Kidney (tissue), 14 donors: ENCODE results near the gene SORBS2. TPM values are rescaled to one million over a fixed set of nuclear protein-coding genes. Genes with fewer than 3 reads are reported as not detected.

Experiments used
- DNase-seq, 5 donors: peaks; one replicate each; pipeline ENCODE4 v3.0.0-alpha.2; 2013 to 2020
- FAIRE-seq: peaks from 2 replicates; lab custom pipeline; 2012; peaks lifted over from hg19 to GRCh38; lab: Jason Lieb, UNC
- H3K27ac ChIP-seq, 2 donors: one replicate each; pipeline ENCODE4 v1.7.0; 2013; ENCODE audit warnings: low read depth in 2 of 2, low read length in 2 of 2, inconsistent platforms in 1 of 2
- H3K27me3 ChIP-seq: one replicate; pipeline ENCODE4 v1.7.1; 2013; ENCODE audit warnings: low read length, inconsistent platforms; ENCODE audit not compliant: control insufficient read depth, insufficient read depth
- H3K36me3 ChIP-seq, 3 donors: one replicate each; pipeline versions ENCODE4 v1.7.0 to v1.7.1; 2013; ENCODE audit warnings: low read length in 3 of 3, control low read depth in 1 of 3, inconsistent platforms in 1 of 3; ENCODE audit not compliant: insufficient read depth in 3 of 3, control insufficient read depth in 2 of 3
- H3K4me1 ChIP-seq, 3 donors: one replicate each; pipeline versions ENCODE4 v1.7.0 to v1.7.1; 2013; ENCODE audit warnings: low read length in 3 of 3, inconsistent platforms in 1 of 3, low read depth in 1 of 3; ENCODE audit not compliant: control insufficient read depth in 2 of 3, insufficient read depth in 2 of 3
- H3K4me3 ChIP-seq, 3 donors: one replicate each; pipeline versions ENCODE4 v1.7.0 to v1.8.1; 2013; ENCODE audit warnings: low read length in 3 of 3, control low read depth in 1 of 3, inconsistent platforms in 1 of 3
- H3K9ac ChIP-seq, 3 donors: one replicate each; pipeline versions ENCODE4 v1.7.0 to v1.7.1; 2013; ENCODE audit warnings: low read length in 3 of 3, control low read depth in 1 of 3, inconsistent platforms in 1 of 3
- H3K9me3 ChIP-seq, 3 donors: one replicate each; pipeline versions ENCODE4 v1.7.0 to v1.7.1; 2013; ENCODE audit warnings: low read length in 3 of 3, control low read depth in 1 of 3, inconsistent platforms in 1 of 3; ENCODE audit not compliant: control insufficient read depth in 2 of 3, insufficient read depth in 1 of 3
- CTCF ChIP-seq: IDR thresholded peaks from 3 replicates; pipeline ENCODE4 v1.5.1; 2012; ENCODE audit warnings: mild to moderate bottlenecking, moderate library complexity, borderline replicate concordance; ENCODE audit not compliant: insufficient read depth; ENCODE audit errors: extremely low read depth
- intact Hi-C: fragments of 100-400 bp; cut with DNase I; formaldehyde crosslinking; loops from one replicate; pipeline ENCODE4 v1.11.1; 2022
- polyA plus RNA-seq: library from polyadenylated mRNA; stranded (reverse); fragments of 350-450 nt; fragmentation: Illumina TruSeq; extraction: RNeasy Lipid Tissue Mini Kit (QIAGEN cat#74804); gene quantifications from one replicate; pipeline ENCODE4 v1.2.3, GENCODE V29; 2014; ENCODE audit warnings: low read depth, low replicate concordance; ENCODE audit not compliant: insufficient read depth
- total RNA-seq: library from RNA; stranded (reverse); fragmentation: NEBNext Ultra II Directional; extraction: Animal tissue kit (Norgen Biotek cat#: 25700); gene quantifications from one replicate; pipeline ENCODE4 v1.2.1, GENCODE V29; 2021
- donor health status: control.
- donor health status: control.
- donor health status: control.
- donor health status: control.
- donor health status: control.
- donor health status: DM: yes; HTN: yes; CAD: no.
- donor health status: Normal renal cell carcinoma (clear cell type).

The SORBS2 gene
- total and polyA plus RNA-seq, 2 donors from 2014 or later: 26.0 to 127 TPM

- DNase-seq (no peak), FAIRE-seq (peak; percentile 32)
- Histone ChIP-seq H3K4me3 (no peak overlapping the region), H3K4me1 (no peaks in the 10 kb centered on the region), H3K27ac (no peak overlapping the region), H3K27me3 (no peaks in the 10 kb centered on the region), H3K36me3 (peaks cover 0 to 52% (median 7%) of the 10 kb centered on the region in 3 donors), H3K9ac (no peak overlapping the region), H3K9me3 (no peaks in the 10 kb centered on the region)
- no peak for TF ChIP-seq CTCF
- intact Hi-C loops: no loop called here
These were observed 163.4 kb downstream of the SORBS2 start for GRCh38 chr4:185648631-185649030.

GRCh38 chr4:185645403-185645802, 166.6 kb downstream of the SORBS2 start:
- Histone ChIP-seq H3K36me3 (peaks cover 0 to 38% (median 4%) of the 10 kb centered on the region in 3 donors), H3K9ac (no peak overlapping the region)

GRCh38 chr4:185644408-185644807, 167.6 kb downstream of the SORBS2 start:
- Histone ChIP-seq H3K9me3 (no peaks in the 10 kb centered on the region), H3K4me1 (peaks cover 0 to 2% (median 2%) of the 10 kb centered on the region in 3 donors), H3K36me3 (peaks cover 0 to 37% (median 4%) of the 10 kb centered on the region in 3 donors), H3K27ac (no peak overlapping the region), H3K27me3 (no peaks in the 10 kb centered on the region), H3K9ac (no peak overlapping the region), H3K4me3 (no peak overlapping the region)
- FAIRE-seq: no peak
- no peak for TF ChIP-seq CTCF
- no peak for DNase-seq
- intact Hi-C loops: loop anchor here (5.0 kb wide), 1 partner anchor 393 kb away; no protein-coding TSS in a partner anchor

More at GRCh38 chr4:185645403-185645802, 166.6 kb downstream of the SORBS2 start:
- TF ChIP-seq CTCF: no peak
- intact Hi-C loops: no loop called here
- no peaks in the 10 kb centered on the region for H3K27me3 ChIP-seq
- H3K9me3 ChIP-seq: no peaks in the 10 kb centered on the region
- H3K4me1 ChIP-seq: peaks cover 0 to 2% (median 2%) of the 10 kb centered on the region in 3 donors
- no peak overlapping the region for H3K27ac ChIP-seq
- H3K4me3 ChIP-seq: no peak overlapping the region
- FAIRE-seq (no peak), DNase-seq (no peak)

- intact Hi-C loops: loop anchor here (5.0 kb wide), 1 partner anchor 394 kb away; no protein-coding TSS in a partner anchor
- Histone ChIP-seq H3K9me3 (no peaks in the 10 kb centered on the region), H3K27me3 (no peaks in the 10 kb centered on the region), H3K4me3 (no peak overlapping the region), H3K4me1 (peaks cover 0 to 2% (median 2%) of the 10 kb centered on the region in 3 donors), H3K27ac (no peak overlapping the region), H3K36me3 (peaks cover 0 to 40% (median 8%) of the 10 kb centered on the region in 3 donors), H3K9ac (no peak overlapping the region)
- FAIRE-seq (no peak), DNase-seq (no peak)
- TF ChIP-seq CTCF: no peak
These were observed 169.1 kb downstream of the SORBS2 start for GRCh38 chr4:185642907-185643306.
